BJ (cell line): ENCODE measurements around the gene DCAF5. TPM values are rescaled to one million over a fixed set of nuclear protein-coding genes. Genes with fewer than 3 reads are reported as not detected.
"Not testable (repeated sequence)": the region's sequence is repeated elsewhere in the genome, so short reads cannot be mapped to it uniquely, and the experiment has no call there.

Experiments used
- CTCF ChIA-PET: fragments of 350-600 bp; formaldehyde crosslinking; extraction: SDS; loops from one replicate; lab custom pipeline; 2021; ENCODE audit warnings: antibody characterized with exemption, inconsistent platforms; lab: Yijun Ruan, JAX
- POLR2A ChIA-PET: fragments of 300-600 bp; sonication (Branson Sonifier 250); formaldehyde crosslinking; extraction: SDS; loops from one replicate; lab custom pipeline; 2021; ENCODE audit warnings: antibody characterized with exemption; lab: Charles Lee
- DNase-seq: peaks from one replicate; pipeline ENCODE4 v3.0.0-alpha.2; 2011; ENCODE audit warnings: low read depth
- H3K27me3 ChIP-seq: 2 replicates; pipeline ENCODE4 v1.6.0; 2011; ENCODE audit warnings: low read length; ENCODE audit not compliant: control insufficient read depth, insufficient read depth
- H3K36me3 ChIP-seq: 2 replicates; pipeline ENCODE4 v1.5.1; 2011; ENCODE audit warnings: low read length; ENCODE audit not compliant: control insufficient read depth, insufficient read depth
- H3K4me3 ChIP-seq: 2 replicates; pipeline ENCODE4 v1.5.1; 2011; ENCODE audit warnings: low read depth, mild to moderate bottlenecking, control low read depth, low read length
- CTCF ChIP-seq: IDR thresholded peaks from 2 replicates; pipeline ENCODE4 v1.5.1; 2011; ENCODE audit warnings: low read depth, mild to moderate bottlenecking, control low read depth, inconsistent platforms, low read length, moderate library complexity; ENCODE audit not compliant: insufficient read depth
- polyA plus RNA-seq: library from polyadenylated mRNA; depleted of rRNA; stranded (reverse); fragments of >200 nt; gene quantifications from 2 replicates; pipeline ENCODE4 v1.2.3, GENCODE V29; 2011

The DCAF5 gene
- polyA plus RNA-seq, 1 experiment = 42.0 TPM

GRCh38 chr14:69083181-69083580 is 69.7 kb downstream of the DCAF5 start:
- ChIA-PET POLR2A (no interaction called here), CTCF (no interaction called here)
- no peaks in the 10 kb centered on the region for H3K27me3 ChIP-seq
- TF ChIP-seq CTCF = no peak
- peaks cover 2% of the 10 kb centered on the region for H3K36me3 ChIP-seq
- H3K4me3 ChIP-seq = no peak overlapping the region
- DNase-seq = no peak

GRCh38 chr14:69081271-69081670 is 71.6 kb downstream of the DCAF5 start:
- POLR2A ChIA-PET = no interaction called here
- peaks cover 2% of the 10 kb centered on the region for H3K36me3 ChIP-seq
- DNase-seq = no peak
- no peaks in the 10 kb centered on the region for H3K27me3 ChIP-seq
- no peak for TF ChIP-seq CTCF
- no peak overlapping the region for H3K4me3 ChIP-seq
- CTCF ChIA-PET = no interaction called here

- TF ChIP-seq CTCF = no peak
- POLR2A ChIA-PET = interaction anchor here (1.4 kb wide), 1 partner anchor 102 kb away, joined by 5 read pairs; no protein-coding TSS in a partner anchor
- no peaks in the 10 kb centered on the region for H3K27me3 ChIP-seq
- H3K4me3 ChIP-seq = no peak overlapping the region
- H3K36me3 ChIP-seq = peaks cover 2% of the 10 kb centered on the region
- CTCF ChIA-PET = interaction anchor here (1.6 to 1.7 kb wide), 2 partner anchors 10 to 28 kb away, joined by 4 to 9 read pairs; no protein-coding TSS in a partner anchor
- no peak for DNase-seq
These were observed 73.2 kb downstream of the DCAF5 start for GRCh38 chr14:69079747-69080146.

- peaks cover 2% of the 10 kb centered on the region for H3K36me3 ChIP-seq
- DNase-seq = peak; percentile 75
- ChIA-PET CTCF (interaction anchor here (1.6 to 1.7 kb wide), 2 partner anchors 11 to 28 kb away, joined by 4 to 9 read pairs; no protein-coding TSS in a partner anchor), POLR2A (interaction anchor here (1.4 kb wide), 1 partner anchor 101 kb away, joined by 5 read pairs; no protein-coding TSS in a partner anchor)
- TF ChIP-seq CTCF = no peak
- no peaks in the 10 kb centered on the region for H3K27me3 ChIP-seq
- H3K4me3 ChIP-seq = no peak overlapping the region
These were observed 73.7 kb downstream of the DCAF5 start for GRCh38 chr14:69079188-69079742.

GRCh38 chr14:69077841-69078240 is 75.1 kb downstream of the DCAF5 start:
- no peaks in the 10 kb centered on the region for H3K27me3 ChIP-seq
- TF ChIP-seq CTCF = no peak
- H3K4me3 ChIP-seq = no peak overlapping the region
- peaks cover 2% of the 10 kb centered on the region; the same call in 1 of the 2 replicates for H3K36me3 ChIP-seq
- CTCF ChIA-PET = interaction anchor here (1.1 kb wide), 1 partner anchor 9 kb away, joined by 3 read pairs; no protein-coding TSS in a partner anchor
- POLR2A ChIA-PET = no interaction called here
- DNase-seq = peak; percentile 80

- CTCF ChIA-PET = interaction anchor here (0.8 to 1.1 kb wide), 2 partner anchors 8 to 33 kb away, joined by 3 to 4 read pairs; no protein-coding TSS in a partner anchor
- H3K4me3 ChIP-seq, H3K27me3 ChIP-seq, H3K36me3 ChIP-seq, POLR2A ChIA-PET, DNase-seq: not testable (repeated sequence)
These were observed 75.7 kb downstream of the DCAF5 start for GRCh38 chr14:69077185-69077584.
